ENCODE data around the gene CYRIA.

The CYRIA gene

GRCh38 chr2:16649353-16650286 lies 16.0 kb downstream of the CYRIA start:
- no peak for DNase-seq

- no peak for DNase-seq
Observed at GRCh38 chr2:16647992-16648617, 17.5 kb downstream of the CYRIA start.

GRCh38 chr2:16645775-16646559 lies 19.7 kb downstream of the CYRIA start:
- DNase-seq, result no peak

- no peak for DNase-seq
Observed at GRCh38 chr2:16645088-16645487, 20.5 kb downstream of the CYRIA start.

GRCh38 chr2:16644221-16644925 lies 21.3 kb downstream of the CYRIA start:
- DNase-seq, result no peak

- DNase-seq, result no peak
Observed at GRCh38 chr2:16643099-16643498, 22.5 kb downstream of the CYRIA start.

- no peak for DNase-seq
Observed at GRCh38 chr2:16642088-16642487, 23.5 kb downstream of the CYRIA start.

GRCh38 chr2:16641509-16641908 lies 24.1 kb downstream of the CYRIA start:
- no peak for DNase-seq

GRCh38 chr2:16640867-16641266 lies 24.8 kb downstream of the CYRIA start:
- no peak for DNase-seq

- no peak for DNase-seq
Observed at GRCh38 chr2:16640001-16640700, 25.5 kb downstream of the CYRIA start.

- no peak for DNase-seq
Observed at GRCh38 chr2:16639431-16639830, 26.2 kb downstream of the CYRIA start.

GRCh38 chr2:16638946-16639345 lies 26.7 kb downstream of the CYRIA start:
- no peak for DNase-seq

- DNase-seq, result no peak
Observed at GRCh38 chr2:16637304-16637703, 28.3 kb downstream of the CYRIA start.

- DNase-seq, result peak; percentile 12
Observed at GRCh38 chr2:16635791-16636699, 29.6 kb downstream of the CYRIA start.

- no peak for DNase-seq
Observed at GRCh38 chr2:16633621-16634430, 31.8 kb downstream of the CYRIA start.

GRCh38 chr2:16632598-16632997 lies 33.0 kb downstream of the CYRIA start:
- no peak for DNase-seq

GRCh38 chr2:16630463-16630862 lies 35.2 kb downstream of the CYRIA start:
- no peak for DNase-seq

- DNase-seq, result no peak
Observed at GRCh38 chr2:16629770-16630169, 35.9 kb downstream of the CYRIA start.

GRCh38 chr2:16629044-16629443 lies 36.6 kb downstream of the CYRIA start:
- DNase-seq, result no peak

- no peak for DNase-seq
Observed at GRCh38 chr2:16628314-16628713, 37.3 kb downstream of the CYRIA start.

Data from fibroblast of skin of right quadriceps (primary cell).